PFSK-1 (cell line): ENCODE results near the gene EEFSEC.

ENCODE experiments used
- FOXP2 ChIP-seq: optimal IDR thresholded peaks from 2 replicates; pipeline ENCODE3; 2011; ENCODE audit warnings: borderline replicate concordance, control low read depth, inconsistent platforms; ENCODE audit not compliant: insufficient read depth; ENCODE audit errors: extremely low read length, extremely low read depth
- POLR2AphosphoS5 ChIP-seq: IDR thresholded peaks from 2 replicates; pipeline ENCODE4 v1.6.1; 2012; ENCODE audit warnings: low read depth, mild to moderate bottlenecking, control low read depth, low read length, moderate library complexity
- SIN3A ChIP-seq: IDR thresholded peaks from 2 replicates; pipeline ENCODE4 v1.6.1; 2012; ENCODE audit warnings: mild to moderate bottlenecking, low read length, moderate library complexity, borderline replicate concordance; ENCODE audit not compliant: insufficient read depth
- TAF1 ChIP-seq: IDR thresholded peaks from 2 replicates; pipeline ENCODE4 v1.6.1; 2012; ENCODE audit warnings: low read length, control low read depth, borderline replicate concordance; ENCODE audit not compliant: insufficient read depth
- TF ChIP-seq, protein P1 (sequence below), 2 experiments: IDR thresholded peaks; 2 replicates each; pipeline versions ENCODE4 v1.6.1 to v1.8.0; 2011 to 2012; ENCODE audit warnings: low read depth in 2 of 2, low read length in 2 of 2, control low read depth in 1 of 2, inconsistent platforms in 1 of 2, mild to moderate bottlenecking in 1 of 2, moderate library complexity in 1 of 2; ENCODE audit not compliant: insufficient read depth in 1 of 2

Gene EEFSEC

GRCh38 chr3:128420720-128421438 lies 267.6 kb downstream of the EEFSEC start:
- TF ChIP-seq SIN3A = no peak
- no peak for TF ChIP-seq FOXP2

DNA sequence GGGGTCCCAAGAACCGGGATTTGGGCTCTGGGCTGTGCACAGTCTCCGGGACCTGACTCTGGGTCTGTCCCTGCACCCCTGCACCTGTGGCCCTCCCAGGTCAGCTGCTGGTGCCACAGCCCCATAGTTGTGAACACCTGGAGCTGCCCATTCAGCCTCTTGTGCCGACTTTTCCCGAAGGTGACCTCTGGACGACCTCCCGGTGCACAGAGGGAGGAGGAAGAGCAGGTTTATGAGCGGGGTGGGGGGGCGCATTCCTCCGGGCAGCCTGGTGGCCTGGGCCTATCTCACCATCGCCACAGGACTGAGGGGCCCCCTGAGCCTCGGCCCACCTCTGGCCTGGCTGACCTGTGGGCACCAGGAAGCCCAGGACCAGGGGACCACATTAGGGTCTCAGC lies 268.2 kb downstream of the EEFSEC start:
- TF ChIP-seq TAF1 = no peak
- TF ChIP-seq, protein P1, sequence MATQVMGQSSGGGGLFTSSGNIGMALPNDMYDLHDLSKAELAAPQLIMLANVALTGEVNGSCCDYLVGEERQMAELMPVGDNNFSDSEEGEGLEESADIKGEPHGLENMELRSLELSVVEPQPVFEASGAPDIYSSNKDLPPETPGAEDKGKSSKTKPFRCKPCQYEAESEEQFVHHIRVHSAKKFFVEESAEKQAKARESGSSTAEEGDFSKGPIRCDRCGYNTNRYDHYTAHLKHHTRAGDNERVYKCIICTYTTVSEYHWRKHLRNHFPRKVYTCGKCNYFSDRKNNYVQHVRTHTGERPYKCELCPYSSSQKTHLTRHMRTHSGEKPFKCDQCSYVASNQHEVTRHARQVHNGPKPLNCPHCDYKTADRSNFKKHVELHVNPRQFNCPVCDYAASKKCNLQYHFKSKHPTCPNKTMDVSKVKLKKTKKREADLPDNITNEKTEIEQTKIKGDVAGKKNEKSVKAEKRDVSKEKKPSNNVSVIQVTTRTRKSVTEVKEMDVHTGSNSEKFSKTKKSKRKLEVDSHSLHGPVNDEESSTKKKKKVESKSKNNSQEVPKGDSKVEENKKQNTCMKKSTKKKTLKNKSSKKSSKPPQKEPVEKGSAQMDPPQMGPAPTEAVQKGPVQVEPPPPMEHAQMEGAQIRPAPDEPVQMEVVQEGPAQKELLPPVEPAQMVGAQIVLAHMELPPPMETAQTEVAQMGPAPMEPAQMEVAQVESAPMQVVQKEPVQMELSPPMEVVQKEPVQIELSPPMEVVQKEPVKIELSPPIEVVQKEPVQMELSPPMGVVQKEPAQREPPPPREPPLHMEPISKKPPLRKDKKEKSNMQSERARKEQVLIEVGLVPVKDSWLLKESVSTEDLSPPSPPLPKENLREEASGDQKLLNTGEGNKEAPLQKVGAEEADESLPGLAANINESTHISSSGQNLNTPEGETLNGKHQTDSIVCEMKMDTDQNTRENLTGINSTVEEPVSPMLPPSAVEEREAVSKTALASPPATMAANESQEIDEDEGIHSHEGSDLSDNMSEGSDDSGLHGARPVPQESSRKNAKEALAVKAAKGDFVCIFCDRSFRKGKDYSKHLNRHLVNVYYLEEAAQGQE (IDR thresholded peaks at IDR 0.05; ENCODE audit: insufficient read depth in 1 of 2, low read depth in 2 of 2, low read length in 2 of 2) = no peak
- TF ChIP-seq SIN3A = no peak
- no peak for TF ChIP-seq POLR2AphosphoS5
- TF ChIP-seq FOXP2 = no peak

DNA sequence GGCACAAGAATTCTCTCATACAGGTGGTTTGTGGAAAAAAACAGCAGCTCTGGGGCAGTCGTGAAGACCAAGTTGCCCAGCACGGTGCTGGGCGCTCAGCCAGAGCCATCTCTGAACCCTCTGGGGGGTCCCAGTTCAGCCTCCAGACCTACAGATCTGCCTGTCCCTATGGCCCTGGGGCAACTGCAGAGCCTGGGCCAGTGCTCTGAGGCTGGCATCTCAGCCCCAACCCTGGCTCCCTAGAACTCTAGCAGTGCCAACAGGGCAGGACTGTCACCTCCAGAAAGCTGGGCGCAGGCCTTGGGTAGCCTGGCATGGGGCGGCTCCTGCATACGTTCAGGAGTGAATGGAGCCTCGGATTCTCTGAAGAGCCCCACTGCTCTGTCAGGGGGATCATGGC lies 268.7 kb downstream of the EEFSEC start:
- TF ChIP-seq SIN3A (no peak), TAF1 (no peak), FOXP2 (no peak), POLR2AphosphoS5 (no peak)
- TF ChIP-seq, protein P1 (IDR thresholded peaks at IDR 0.05; ENCODE audit: insufficient read depth in 1 of 2, low read depth in 2 of 2, low read length in 2 of 2) = no peak

GRCh38 chr3:128422762-128423524 lies 269.7 kb downstream of the EEFSEC start:
- TF ChIP-seq FOXP2 (no peak), POLR2AphosphoS5 (no peak), TAF1 (no peak)

DNA sequence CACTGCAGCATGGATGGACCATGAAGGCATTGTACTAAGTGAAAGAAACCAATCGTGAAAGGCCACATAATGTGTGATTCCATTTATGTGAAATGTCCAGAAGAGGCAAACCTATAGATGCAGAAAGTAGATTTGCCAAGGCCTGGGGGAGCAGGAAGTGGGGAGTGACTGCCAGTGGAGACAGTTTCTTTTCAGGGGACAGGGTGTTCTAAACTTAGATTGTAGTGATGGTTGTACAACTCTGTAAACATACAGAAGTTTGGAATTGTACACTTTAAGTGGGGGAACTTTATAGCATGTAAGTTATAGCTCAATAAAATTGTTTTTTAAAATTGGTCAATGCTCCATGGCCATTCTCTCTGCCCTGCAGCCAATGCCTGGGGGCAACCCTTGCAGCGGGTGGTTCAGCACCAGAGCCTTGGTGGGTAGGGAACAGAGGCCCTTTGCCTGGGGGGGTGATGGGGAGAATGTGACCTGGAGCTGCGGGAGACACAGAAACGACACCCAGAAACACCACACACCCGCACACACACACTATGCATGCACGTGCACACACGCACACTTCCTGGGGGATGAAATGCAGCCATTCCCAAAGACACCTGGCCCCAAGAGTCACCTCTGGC lies 270.4 kb downstream of the EEFSEC start:
- TF ChIP-seq TAF1 = no peak
- TF ChIP-seq FOXP2 = no peak
- TF ChIP-seq, protein P1 (IDR thresholded peaks at IDR 0.05; ENCODE audit: insufficient read depth in 1 of 2, low read depth in 2 of 2, low read length in 2 of 2) = no peak
- no peak for TF ChIP-seq SIN3A
